Suprapubic skin (tissue), 4 donors: ENCODE measurements around the gene C14orf93.

Source experiments
- POLR2A ChIP-seq, 2 donors: fragments of 450-650 bp; IDR thresholded peaks; one replicate each; pipeline ENCODE4 v1.6.1; 2017; ENCODE audit warnings: antibody characterized with exemption in 2 of 2, mild to moderate bottlenecking in 2 of 2, moderate library complexity in 2 of 2
- POLR2AphosphoS5 ChIP-seq, 3 donors: sonication (generic); formaldehyde crosslinking; IDR thresholded peaks; one replicate each; pipeline ENCODE4 v1.6.1; 2017; ENCODE audit warnings: antibody characterized with exemption in 3 of 3

GRCh38 chr14:22998329-22999012 lies 11.5 kb downstream of the C14orf93 start:
- TF ChIP-seq POLR2A (IDR thresholded peaks at IDR 0.05) (no peak), POLR2AphosphoS5 (IDR thresholded peaks at IDR 0.05) (no peak)
